ENCODE measurements around the gene KDM2B. TPM values are rescaled to one million over a fixed set of nuclear protein-coding genes. Genes with fewer than 3 reads are reported as not detected.

Gene KDM2B
- polyA plus RNA-seq, 1 donor (not counting 4 experiments of a cell fraction or from before 2014, with no cell fraction given), result 10.3 TPM

- no peak for DNase-seq (ENCODE audit: low read depth, low spot score)
- Histone ChIP-seq H3K27me3 (ENCODE audit: control insufficient read depth, extremely low read depth, insufficient read depth, low read length) (peaks cover 9% of the 10 kb centered on the region), H3K4me2 (ENCODE audit: control insufficient read depth, extremely low read depth, insufficient read depth, low read depth, low read length) (peak overlapping the region; percentile 76), H2AFZ (ENCODE audit: control insufficient read depth, low read length) (peak overlapping the region; percentile 51), H3K4me1 (ENCODE audit: control insufficient read depth, extremely low read depth, insufficient read depth, low read length) (peaks cover 14% of the 10 kb centered on the region), H3K9ac (ENCODE audit: control insufficient read depth, extremely low read depth, insufficient read depth, low read length) (peak overlapping the region; percentile 28), H3K4me3 (ENCODE audit: control insufficient read depth in 2 of 3, extremely low read depth in 1 of 3, insufficient read depth in 2 of 3, low read depth in 1 of 3, low read length in 3 of 3) (peak overlapping the region; percentile 29 to 51 (median 48)), H3K9me3 (ENCODE audit: control insufficient read depth, low read depth, low read length) (no peaks in the 10 kb centered on the region), H3K27ac (ENCODE audit: control insufficient read depth, insufficient read depth, low read length) (no peak overlapping the region), H4K20me1 (ENCODE audit: control insufficient read depth, extremely low read depth, insufficient read depth, low read length) (no peaks in the 10 kb centered on the region), H3K36me3 (ENCODE audit: control insufficient read depth in 2 of 2, extremely low read depth in 1 of 2, insufficient read depth in 2 of 2, low read length in 2 of 2) (no peaks in the 10 kb centered on the region), H3K79me2 (ENCODE audit: control insufficient read depth, insufficient read depth, low read length) (no peaks in the 10 kb centered on the region), H3K9me1 (ENCODE audit: control insufficient read depth, extremely low read depth, insufficient read depth, low read length) (no peaks in the 10 kb centered on the region)
- TF ChIP-seq CTCF (optimal IDR thresholded peaks at IDR 0.05 in 1 of 3, IDR thresholded peaks at IDR 0.05 in 1 of 3, conservative IDR thresholded peaks at IDR 0.05 in 1 of 3; ENCODE audit: extremely low read depth in 1 of 3, insufficient read depth in 2 of 3, low read length in 3 of 3), result no peak
- TF ChIP-seq EZH2 (IDR thresholded peaks at IDR 0.05; ENCODE audit: low read length), result no peak
- no peak for FAIRE-seq
- dilution Hi-C loops (cut with MboI; ENCODE audit: extremely low pct_ligation_motif_present, low sequenced_read_pairs), result no loop called here
These were observed 43.7 kb downstream of the KDM2B start for GRCh38 chr12:121536899-121537813.

DNA sequence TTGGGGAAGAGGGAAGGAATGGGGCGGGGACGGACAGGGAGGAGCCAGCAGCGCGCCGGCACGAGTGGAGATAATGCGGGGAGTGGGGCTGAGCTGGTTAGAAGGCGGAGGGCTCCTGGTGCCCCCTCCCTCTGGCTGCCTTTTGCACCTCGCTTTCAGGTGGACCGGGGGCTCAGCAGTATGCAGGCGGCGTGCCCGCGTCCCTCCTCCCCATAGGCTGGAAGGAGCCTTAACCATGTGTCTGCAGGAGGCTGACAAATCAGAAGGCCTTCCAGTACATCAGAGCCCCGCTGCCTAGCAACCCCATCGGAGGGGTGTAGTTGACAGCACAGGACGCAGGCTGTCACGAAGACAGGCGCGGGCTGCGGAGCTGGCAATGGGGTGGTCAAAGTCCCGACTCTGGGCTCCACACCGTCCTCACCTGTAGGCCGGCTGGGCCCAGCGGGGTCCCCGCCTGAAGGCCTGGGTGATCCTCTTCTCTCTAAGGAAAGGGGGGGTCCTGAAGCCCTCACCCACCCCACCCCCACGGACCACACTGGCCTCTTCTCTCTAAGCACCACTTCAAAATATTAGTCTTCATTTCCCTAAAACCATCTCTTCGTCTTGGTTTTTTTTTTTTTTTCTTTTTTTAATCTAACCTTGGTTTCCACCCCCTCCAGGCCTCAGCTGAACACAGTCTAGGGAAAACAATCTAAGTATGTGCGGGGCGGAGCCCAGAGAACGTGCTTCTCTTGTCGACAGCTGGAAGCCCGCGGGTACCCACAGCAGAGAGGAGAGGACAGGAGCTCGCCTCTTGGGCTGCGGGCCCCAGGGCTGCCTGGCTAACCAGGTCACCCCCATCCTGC, 44.5 kb downstream of the KDM2B start:
- no peak overlapping the region for H3K9ac ChIP-seq (ENCODE audit: control insufficient read depth, extremely low read depth, insufficient read depth, low read length)
- peak overlapping the region; percentile 76 for H3K4me2 ChIP-seq (ENCODE audit: control insufficient read depth, extremely low read depth, insufficient read depth, low read depth, low read length)
- H2AFZ ChIP-seq (ENCODE audit: control insufficient read depth, low read length), result peak overlapping the region; percentile 46
- no peaks in the 10 kb centered on the region for H3K36me3 ChIP-seq (ENCODE audit: control insufficient read depth in 2 of 2, extremely low read depth in 1 of 2, insufficient read depth in 2 of 2, low read length in 2 of 2)
- H3K79me2 ChIP-seq (ENCODE audit: control insufficient read depth, insufficient read depth, low read length), result no peaks in the 10 kb centered on the region
- no peaks in the 10 kb centered on the region for H3K9me1 ChIP-seq (ENCODE audit: control insufficient read depth, extremely low read depth, insufficient read depth, low read length)
- TF ChIP-seq CTCF (optimal IDR thresholded peaks at IDR 0.05 in 1 of 3, IDR thresholded peaks at IDR 0.05 in 1 of 3, conservative IDR thresholded peaks at IDR 0.05 in 1 of 3; ENCODE audit: extremely low read depth in 1 of 3, insufficient read depth in 2 of 3, low read length in 3 of 3), result no peak
- no peak for TF ChIP-seq EZH2 (IDR thresholded peaks at IDR 0.05; ENCODE audit: low read length)
- FAIRE-seq (no peak), DNase-seq (ENCODE audit: low read depth, low spot score) (no peak)
- dilution Hi-C loops (cut with MboI; ENCODE audit: extremely low pct_ligation_motif_present, low sequenced_read_pairs), result no loop called here
- peaks cover 14% of the 10 kb centered on the region for H3K4me1 ChIP-seq (ENCODE audit: control insufficient read depth, extremely low read depth, insufficient read depth, low read length)
- no peaks in the 10 kb centered on the region for H3K9me3 ChIP-seq (ENCODE audit: control insufficient read depth, low read depth, low read length)
- H3K4me3 ChIP-seq (ENCODE audit: control insufficient read depth in 2 of 3, extremely low read depth in 1 of 3, insufficient read depth in 2 of 3, low read depth in 1 of 3, low read length in 3 of 3), result peak overlapping the region in 2 of 3 experiments; percentile 48 to 51
- no peak overlapping the region for H3K27ac ChIP-seq (ENCODE audit: control insufficient read depth, insufficient read depth, low read length)
- H3K27me3 ChIP-seq (ENCODE audit: control insufficient read depth, extremely low read depth, insufficient read depth, low read length), result peaks cover 9% of the 10 kb centered on the region
- no peaks in the 10 kb centered on the region for H4K20me1 ChIP-seq (ENCODE audit: control insufficient read depth, extremely low read depth, insufficient read depth, low read length)

All from keratinocyte (primary cell).